Measurements from ENCODE around the gene PSG5. TPM values are rescaled to one million over a fixed set of nuclear protein-coding genes. Genes with fewer than 3 reads are reported as not detected.
"Not testable (repeated sequence)": the region's sequence is repeated elsewhere in the genome, so short reads cannot be mapped to it uniquely, and the experiment has no call there.

The PSG5 gene
- total RNA-seq = not detected

GRCh38 chr19:43186311-43186935 lies at the start of gene PSG5:
Gene PSG5 (minus strand): TSS chr19:43186536. CDS start chr19:43186405, 131 bp downstream.
- ATAC-seq; intact Hi-C loops (cut with DNase I); DNase-seq (ENCODE audit: low spot score): not testable (repeated sequence)

GRCh38 chr19:43235686-43236085 lies 49.4 kb upstream of the PSG5 start:
- DNase-seq (ENCODE audit: low spot score); ATAC-seq; intact Hi-C loops (cut with DNase I): not testable (repeated sequence)

- DNase-seq (ENCODE audit: low spot score) (no peak), ATAC-seq (no peak)
- intact Hi-C loops (cut with DNase I) = no loop called here
Observed at GRCh38 chr19:43229315-43229714, 43.0 kb upstream of the PSG5 start.

GRCh38 chr19:43228730-43229129 lies 42.4 kb upstream of the PSG5 start:
- DNase-seq (ENCODE audit: low spot score); intact Hi-C loops (cut with DNase I); ATAC-seq: not testable (repeated sequence)

- ATAC-seq; intact Hi-C loops (cut with DNase I); DNase-seq (ENCODE audit: low spot score): not testable (repeated sequence)
Observed at GRCh38 chr19:43226986-43227385, 40.6 kb upstream of the PSG5 start.

GRCh38 chr19:43224855-43225253 lies 38.5 kb upstream of the PSG5 start:
- DNase-seq (ENCODE audit: low spot score) = no peak
- intact Hi-C loops (cut with DNase I) = no loop called here
- no peak for ATAC-seq

GRCh38 chr19:43224201-43224854 lies 38.0 kb upstream of the PSG5 start:
- ATAC-seq; intact Hi-C loops (cut with DNase I); DNase-seq (ENCODE audit: low spot score): not testable (repeated sequence)

- intact Hi-C loops (cut with DNase I); DNase-seq (ENCODE audit: low spot score); ATAC-seq: not testable (repeated sequence)
Observed at GRCh38 chr19:43221891-43222290, 35.6 kb upstream of the PSG5 start.

GRCh38 chr19:43219136-43219535 lies 32.8 kb upstream of the PSG5 start:
- intact Hi-C loops (cut with DNase I); ATAC-seq; DNase-seq (ENCODE audit: low spot score): not testable (repeated sequence)

GRCh38 chr19:43215881-43216280 lies 29.5 kb upstream of the PSG5 start:
- intact Hi-C loops (cut with DNase I); ATAC-seq; DNase-seq (ENCODE audit: low spot score): not testable (repeated sequence)

- no peak for DNase-seq (ENCODE audit: low spot score)
- ATAC-seq = no peak
- intact Hi-C loops (cut with DNase I) = no loop called here
Observed at GRCh38 chr19:43207991-43208390, 21.7 kb upstream of the PSG5 start.

- ATAC-seq; intact Hi-C loops (cut with DNase I); DNase-seq (ENCODE audit: low spot score): not testable (repeated sequence)
Observed at GRCh38 chr19:43207174-43207573, 20.8 kb upstream of the PSG5 start.

- intact Hi-C loops (cut with DNase I); DNase-seq (ENCODE audit: low spot score); ATAC-seq: not testable (repeated sequence)
Observed at GRCh38 chr19:43205471-43206105, 19.3 kb upstream of the PSG5 start, which contains the start of gene PSG4. Gene PSG4 (minus strand): TSS chr19:43205638. CDS start chr19:43205536, 102 bp downstream.

- DNase-seq (ENCODE audit: low spot score); intact Hi-C loops (cut with DNase I); ATAC-seq: not testable (repeated sequence)
Observed at GRCh38 chr19:43203611-43204010, 17.3 kb upstream of the PSG5 start.

- ATAC-seq; intact Hi-C loops (cut with DNase I); DNase-seq (ENCODE audit: low spot score): not testable (repeated sequence)
Observed at GRCh38 chr19:43201891-43202290, 15.6 kb upstream of the PSG5 start.

- ATAC-seq; intact Hi-C loops (cut with DNase I); DNase-seq (ENCODE audit: low spot score): not testable (repeated sequence)
Observed at GRCh38 chr19:43201337-43201801, 15.0 kb upstream of the PSG5 start.

- intact Hi-C loops (cut with DNase I); DNase-seq (ENCODE audit: low spot score); ATAC-seq: not testable (repeated sequence)
Observed at GRCh38 chr19:43198686-43199419, 12.5 kb upstream of the PSG5 start.

GRCh38 chr19:43197666-43198397 lies 11.5 kb upstream of the PSG5 start:
- DNase-seq (ENCODE audit: low spot score); intact Hi-C loops (cut with DNase I); ATAC-seq: not testable (repeated sequence)

Data from sciatic nerve (tissue), 2 donors.